ENCODE data around the gene ITGAE.
A peak's percentile ranks its signal among the peaks of the same experiment; 100 is the strongest.
"Not testable (repeated sequence)": the region's sequence is repeated elsewhere in the genome, so short reads cannot be mapped to it uniquely, and the experiment has no call there.

Gene ITGAE

DNA sequence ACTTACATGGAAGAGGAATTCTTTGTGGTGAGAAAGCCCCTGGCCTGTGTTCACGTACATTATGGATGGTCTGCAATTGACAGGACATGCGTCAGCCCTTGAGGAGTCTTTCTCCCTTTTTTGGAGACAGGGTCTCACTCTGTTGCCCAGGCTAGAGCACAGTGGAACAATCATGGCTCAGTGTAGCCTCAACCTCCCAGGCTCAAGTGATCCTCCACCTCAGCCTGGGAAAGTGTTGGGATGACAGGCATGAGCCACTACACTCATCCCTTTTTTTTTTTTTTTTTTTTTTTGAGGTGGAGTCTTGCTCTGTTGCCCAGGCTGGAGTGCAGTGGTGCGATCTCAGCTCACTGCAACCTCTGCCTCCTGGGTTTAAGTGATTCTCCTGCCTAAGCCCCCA is 72.9 kb downstream of the ITGAE start:
- DNase-seq, result not testable (repeated sequence)

DNA sequence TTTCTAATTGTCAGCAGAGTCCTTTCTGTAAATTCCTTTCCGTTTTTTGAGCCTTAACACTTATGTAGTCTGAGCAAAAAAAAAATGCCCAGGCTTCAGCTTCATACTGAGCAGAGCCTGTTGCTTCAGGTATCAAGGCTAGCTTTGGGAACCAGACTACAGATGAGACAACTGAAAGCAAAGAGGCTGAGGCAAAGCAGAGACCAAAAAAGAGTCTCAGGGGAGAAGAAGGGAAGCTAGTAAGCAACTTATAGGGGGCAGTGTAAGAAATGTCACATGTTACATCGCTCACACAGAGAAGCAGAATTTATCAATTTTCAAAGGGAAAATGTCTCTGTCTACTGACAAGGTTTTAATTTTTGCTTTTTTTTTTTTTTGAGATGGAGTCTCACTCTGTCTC is 73.9 kb downstream of the ITGAE start:
- no peak for DNase-seq

DNA sequence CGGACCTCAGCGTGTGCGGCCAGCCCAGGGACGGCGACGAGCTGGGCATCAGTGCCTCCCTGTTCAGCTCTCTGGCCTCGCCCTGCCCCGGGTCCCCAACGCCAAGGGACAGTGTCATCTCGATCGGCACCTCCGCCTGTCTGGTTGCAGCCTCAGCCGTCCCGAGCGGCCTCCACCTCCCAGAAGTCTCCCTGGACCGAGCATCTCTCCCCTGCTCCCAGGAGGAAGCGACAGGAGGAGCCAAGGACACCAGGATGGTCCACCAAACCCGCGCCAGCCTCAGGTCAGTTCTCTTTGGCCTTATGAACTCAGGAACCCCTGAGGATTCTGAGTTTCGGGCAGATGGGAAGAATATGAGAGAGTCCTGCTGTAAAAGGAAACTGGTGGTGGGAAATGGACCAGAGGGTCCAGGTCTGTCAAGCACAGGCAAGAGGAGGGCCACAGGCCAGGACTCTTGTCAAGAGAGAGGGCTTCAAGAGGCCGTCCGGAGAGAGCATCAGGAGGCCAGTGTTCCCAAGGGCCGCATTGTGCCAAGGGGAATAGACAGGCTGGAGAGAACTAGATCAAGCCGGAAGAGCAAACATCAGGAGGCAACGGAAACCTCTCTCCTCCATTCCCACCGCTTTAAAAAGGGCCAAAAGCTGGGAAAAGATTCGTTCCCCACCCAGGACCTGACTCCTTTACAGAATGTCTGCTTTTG is 76.5 kb downstream of the ITGAE start:
- no peak for DNase-seq

DNA sequence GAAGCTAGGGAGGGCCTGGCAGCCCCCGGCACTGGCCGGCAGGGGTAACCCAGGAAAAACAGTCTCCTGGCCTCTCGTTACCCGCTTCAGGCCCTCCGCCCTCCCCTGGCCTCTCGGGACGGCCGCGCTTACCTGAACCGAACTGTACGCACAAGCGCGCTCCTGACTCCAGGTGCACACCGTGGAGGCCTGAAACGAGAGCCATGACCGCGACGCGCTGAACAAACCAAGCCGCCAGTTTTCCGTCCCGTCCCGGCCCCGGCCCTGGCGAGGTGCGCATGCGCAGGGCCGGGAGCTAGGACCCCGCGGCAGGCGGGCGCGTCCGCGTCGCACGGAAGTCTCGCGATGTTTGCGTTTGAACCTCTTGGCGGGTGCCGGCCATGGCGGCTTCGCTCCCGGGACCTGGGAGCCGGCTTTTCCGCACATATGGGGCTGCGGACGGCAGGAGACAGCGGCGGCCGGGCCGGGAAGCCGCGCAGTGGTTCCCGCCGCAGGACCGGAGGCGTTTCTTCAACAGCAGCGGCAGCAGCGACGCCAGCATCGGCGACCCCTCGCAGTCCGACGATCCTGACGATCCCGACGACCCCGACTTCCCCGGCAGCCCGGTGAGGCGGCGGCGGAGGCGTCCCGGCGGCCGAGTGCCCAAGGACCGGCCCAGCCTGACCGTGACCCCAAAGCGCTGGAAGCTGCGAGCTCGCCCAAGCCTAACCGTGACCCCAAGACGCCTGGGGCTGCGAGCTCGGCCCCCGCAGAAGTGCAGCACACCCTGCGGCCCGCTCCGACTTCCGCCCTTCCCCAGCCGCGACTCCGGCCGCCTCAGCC is 77.2 kb downstream of the ITGAE start, which contains the start of gene HASPIN:
HASPIN (plus strand) TSS at position 348 of the 822 bp plus-strand sequence; CDS start at position 381, 33 bp downstream.
- peak; percentile 84 for DNase-seq

DNA sequence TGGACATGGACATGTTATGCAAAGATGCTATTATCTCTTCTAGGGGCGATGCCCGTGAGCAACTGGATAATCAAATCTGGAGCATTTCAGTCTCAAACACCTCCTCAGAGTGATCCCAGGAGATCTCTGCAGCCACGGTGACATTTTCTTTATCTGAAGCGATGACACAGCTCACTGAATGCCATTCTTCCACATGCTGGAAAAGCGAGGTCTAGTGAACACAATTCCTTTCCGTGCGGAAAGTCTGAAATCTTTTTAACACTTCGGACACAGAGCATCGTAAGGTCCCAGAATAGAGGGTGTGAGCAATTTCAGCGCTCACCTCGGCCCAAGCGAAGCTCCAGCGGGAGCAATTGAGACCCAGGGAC is 77.8 kb downstream of the ITGAE start:
- no peak for DNase-seq

DNA sequence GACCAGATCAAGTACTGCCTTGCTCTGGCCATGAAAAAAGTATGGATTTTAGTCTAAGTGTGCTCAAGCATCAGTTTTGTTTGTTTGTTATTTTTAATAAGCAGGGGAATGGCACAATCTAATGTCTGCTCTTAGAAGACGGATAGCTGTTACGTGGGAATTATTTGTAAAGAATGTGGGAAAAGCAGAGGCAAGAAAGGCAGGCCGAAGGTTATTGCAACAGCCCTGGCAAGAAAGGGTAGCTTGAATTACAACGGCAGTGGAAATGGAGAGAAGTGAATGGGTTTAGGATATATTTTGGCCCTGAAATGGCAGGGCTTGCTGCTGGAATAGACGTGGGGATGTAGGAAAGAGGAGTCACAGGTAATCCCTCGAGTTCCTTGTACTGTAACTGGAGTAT is 78.3 kb downstream of the ITGAE start:
- DNase-seq, result no peak

DNA sequence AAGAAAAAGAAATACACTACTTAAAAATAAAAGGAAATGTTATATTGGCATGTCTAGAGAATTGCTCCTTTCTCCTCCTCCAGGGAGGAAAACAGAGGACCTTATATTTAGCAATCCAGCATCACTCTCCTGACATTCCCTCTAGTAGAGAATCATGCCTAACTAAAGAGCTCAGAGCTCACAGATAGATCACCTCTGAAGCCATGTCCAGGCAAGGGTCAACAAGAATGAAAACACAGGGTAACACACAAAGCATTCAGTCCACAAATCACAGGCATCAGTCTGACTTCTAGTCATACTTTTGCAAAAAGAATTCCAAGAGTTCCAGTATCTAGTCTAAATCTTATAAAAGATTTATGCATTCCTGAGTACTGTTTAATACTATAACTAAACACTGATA is 81.7 kb downstream of the ITGAE start:
- no peak for DNase-seq

DNA sequence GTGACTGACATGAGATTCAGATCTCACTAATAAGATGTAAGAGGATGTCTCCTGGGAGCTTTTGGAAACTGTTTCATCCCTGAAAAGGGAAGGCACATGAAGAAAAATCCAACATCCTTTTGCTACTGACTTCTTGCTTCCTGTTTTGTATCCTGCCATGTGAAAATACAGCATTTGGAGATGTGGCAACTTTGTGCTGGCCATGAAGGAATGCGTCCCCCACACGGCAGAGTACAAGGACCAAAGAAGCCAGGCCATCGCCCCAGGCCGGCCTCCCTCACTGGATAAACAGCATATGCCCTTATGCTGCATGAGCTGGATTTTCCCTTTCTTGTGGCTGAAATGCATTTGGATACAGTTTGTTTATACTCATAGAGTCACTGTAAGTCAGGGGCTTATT is 82.8 kb downstream of the ITGAE start:
- DNase-seq, result no peak

DNA sequence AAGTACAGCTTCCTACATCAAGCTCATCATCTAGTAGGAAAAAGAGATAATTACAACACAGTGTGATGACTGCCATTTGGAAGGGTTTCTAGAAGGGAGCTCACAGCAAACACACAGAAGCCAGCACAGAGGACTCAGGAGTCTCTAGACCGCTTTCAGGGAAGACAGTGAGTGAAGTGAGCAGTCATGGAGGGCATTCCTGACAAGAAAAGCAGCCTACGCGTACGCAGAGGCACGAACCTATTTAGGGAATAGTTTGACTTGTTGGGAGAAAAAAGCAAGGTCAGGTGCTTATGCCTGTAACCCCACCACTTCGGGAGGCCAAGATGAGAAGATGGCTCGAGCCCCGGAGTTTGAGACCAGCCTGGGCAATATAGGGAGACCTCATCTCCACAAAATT is 85.7 kb downstream of the ITGAE start:
- no peak for DNase-seq

DNA sequence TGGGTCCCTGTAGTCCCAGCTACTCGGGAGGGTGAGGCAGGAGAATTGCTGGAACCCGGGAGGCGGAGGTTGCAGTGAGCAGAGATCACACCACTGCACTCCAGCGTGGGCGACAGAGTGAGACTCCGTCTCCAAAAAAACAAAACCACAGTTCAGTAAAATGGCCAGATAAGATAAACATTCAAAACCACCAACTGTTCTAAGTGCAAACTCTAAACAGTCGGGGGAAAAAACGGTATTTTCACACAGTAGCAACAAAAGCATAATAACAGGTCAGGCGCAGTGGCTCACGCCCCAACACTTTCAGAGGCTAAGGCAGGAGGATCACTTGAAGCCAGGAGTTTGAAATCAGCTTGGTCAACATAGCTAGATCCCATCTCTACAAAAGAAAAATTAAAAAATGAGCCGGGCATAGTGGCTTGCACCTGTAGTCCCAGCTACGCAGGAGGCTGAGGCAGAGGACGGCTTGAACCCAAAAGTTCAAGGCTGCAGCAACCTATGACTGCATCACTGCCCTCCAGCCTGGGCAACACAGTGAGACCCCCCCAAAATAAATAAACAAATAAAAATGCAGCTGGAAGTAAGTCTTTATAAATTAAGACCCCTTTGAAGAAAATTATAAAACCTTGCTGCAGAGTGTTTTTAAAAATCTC is 88.1 kb downstream of the ITGAE start:
- no peak for DNase-seq

DNA sequence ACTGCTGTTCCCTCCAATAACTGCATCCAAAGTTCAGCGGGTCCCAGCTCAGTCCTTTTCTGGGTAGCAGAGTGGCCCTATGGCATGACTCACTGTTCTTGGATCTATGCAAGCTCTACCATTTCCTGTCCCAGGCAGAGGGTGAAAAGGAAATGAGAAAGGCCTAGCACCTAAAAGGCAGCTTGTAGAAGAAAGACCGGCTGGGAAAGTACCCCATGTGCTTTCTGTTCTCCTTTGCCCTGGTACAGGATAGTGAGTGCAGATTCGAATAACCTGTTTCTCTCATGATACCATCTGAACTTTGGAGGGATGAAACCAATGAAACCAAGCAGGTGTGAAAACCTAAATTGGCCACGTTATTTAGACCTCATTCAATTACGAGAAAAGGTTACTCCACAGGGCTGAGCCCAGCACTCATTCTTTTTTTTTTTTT is 90.0 kb downstream of the ITGAE start:
- DNase-seq, result peak; percentile 51

DNA sequence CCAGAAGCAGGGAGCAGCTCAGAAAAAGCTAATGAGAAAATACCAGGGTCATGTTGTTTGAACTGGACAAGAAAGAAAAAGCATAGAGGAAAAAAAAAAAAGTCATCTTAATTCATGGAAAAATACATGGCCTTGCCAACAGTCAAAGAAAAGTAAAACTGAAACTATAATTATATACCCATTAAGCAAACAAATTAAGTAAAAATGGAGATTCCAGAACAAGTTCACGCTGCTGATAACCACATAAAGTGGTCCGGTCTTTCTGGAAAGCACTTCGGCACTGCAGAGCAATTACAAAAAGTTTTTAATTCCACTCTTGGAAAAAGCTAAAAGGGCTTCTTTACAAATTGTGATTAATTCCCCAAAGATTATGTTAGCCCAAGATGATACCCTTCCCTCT is 92.6 kb downstream of the ITGAE start:
- DNase-seq, result no peak

DNA sequence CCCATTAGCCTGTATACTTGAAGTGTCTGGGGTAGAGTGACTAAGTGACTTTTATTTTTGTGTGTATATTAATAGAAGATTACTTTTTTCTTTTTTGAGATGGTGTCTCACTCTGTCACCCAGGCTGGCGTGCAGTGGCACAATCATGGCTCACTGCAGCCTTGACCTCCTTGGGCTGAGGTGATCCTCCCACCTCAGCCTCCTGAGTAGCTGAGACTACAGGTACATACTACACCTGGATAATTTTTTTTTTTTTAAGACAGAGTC is 95.3 kb downstream of the ITGAE start:
- DNase-seq, result not testable (repeated sequence)

DNA sequence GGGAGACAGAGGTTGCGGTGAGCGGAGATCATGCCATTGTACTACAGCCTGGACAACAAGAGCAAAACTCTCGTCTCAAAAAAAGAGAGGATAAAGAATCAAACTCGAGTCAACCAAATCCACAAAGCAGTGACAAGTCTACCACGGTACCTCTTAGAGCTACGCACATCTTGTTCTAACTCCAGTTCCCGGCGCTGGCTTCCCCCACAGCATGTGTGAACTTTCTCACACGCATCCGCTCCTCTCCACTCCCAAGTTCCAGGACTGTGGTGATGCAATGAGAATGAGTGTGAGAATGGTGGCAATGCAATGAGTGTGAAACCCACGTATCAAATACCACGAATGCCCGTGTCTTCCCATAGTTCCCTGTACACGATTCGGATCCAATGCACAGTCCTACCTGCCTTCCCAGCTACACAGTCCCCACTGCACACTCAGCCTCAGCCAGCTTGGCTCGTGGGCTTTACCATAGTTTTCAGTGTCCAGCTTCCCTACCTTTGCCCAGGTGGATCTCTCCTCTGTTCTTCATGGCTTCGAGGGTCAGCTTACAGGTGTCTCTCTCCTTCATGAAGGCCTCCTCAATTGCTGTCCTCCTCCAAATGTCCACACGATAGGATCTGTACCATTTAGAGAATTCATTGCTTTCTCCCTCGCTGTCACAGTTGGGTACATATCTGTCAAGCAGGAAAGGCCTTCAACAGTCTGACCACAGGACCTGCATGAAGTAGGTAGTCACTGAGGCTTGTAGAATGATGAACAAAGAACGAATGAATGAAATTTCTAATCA is 95.9 kb downstream of the ITGAE start:
- no peak for DNase-seq

DNA sequence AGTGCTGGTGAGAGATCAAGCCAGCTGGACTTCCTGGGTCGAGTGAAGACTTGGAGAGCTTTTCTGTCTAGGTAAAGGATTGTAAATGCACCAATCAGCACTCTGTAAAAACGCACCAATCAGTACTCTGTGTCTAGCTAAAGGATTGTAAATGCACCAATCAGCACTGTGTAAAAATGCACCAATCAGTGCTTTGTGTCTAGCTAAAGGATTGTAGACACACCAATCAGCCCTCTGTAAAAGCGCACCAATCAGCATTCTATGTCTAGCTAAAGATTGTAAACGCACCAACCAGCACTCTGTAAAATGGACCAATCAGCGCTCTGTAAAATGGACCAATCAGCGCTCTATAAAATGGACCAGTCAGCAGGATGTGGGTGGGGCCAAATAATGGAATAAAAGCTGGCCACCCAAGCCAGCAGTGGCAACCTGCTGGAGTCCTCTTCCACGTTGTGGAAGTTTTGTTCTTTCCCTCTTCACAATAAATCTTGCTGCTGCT is 98.9 kb downstream of the ITGAE start:
- DNase-seq, result not testable (repeated sequence)

DNA sequence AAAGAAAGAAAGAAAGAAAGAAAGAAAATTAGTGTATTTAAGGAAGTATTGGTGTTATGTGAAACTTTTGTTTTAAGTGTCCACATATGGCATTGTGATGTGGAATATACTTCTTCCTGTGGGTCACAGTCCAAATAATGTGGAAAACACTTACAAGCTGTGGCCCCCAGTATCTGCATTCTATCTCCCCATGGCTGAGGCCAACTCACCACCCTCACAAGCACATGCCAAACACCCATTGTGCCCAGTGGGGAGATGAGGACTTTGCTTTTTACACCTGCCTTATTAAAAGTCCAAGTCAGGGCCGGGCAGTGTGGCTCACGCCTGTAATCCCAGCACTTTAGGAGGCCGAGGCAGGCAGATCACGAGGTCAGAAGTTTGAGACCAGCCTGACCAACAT is 101.0 kb downstream of the ITGAE start:
- DNase-seq, result no peak

DNA sequence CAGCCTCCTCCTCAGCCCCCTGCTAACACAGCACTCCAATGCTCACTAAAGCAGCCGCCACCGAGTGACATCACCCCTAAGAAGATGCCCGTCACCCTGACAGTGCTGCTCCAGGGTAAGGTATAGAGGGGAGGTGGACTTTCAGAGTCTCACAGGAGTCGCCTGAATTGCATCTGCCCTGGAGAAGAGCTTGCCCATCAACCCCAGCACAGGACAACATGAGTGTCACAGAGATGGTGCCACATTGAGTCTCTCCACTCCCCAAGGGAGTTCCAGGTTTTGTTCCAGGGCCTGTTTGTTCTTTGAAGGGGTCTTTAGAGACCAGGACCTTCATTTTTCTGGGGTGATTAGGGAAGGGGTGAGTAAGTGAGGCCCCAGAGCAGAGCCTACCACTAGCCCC is 102.8 kb downstream of the ITGAE start:
- DNase-seq, result no peak

DNA sequence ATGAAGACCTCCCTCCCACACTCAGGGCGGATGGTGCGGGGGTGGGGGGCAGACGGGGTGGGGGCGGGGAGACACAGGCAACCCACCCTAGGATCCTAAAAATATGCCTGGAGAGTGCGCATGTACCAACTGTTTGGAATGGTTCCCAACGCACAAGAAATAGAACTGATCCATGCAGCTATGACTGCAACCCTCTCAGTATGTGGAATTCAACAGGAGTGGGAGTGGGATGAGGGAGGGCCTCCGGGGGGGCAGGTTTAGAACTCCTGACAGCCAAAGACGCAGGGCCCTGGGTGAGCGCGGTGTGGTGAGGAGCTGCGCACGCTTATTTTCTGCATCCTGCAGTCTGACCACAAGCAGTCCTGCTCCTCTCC is 103.9 kb downstream of the ITGAE start:
- DNase-seq, result no peak

DNA sequence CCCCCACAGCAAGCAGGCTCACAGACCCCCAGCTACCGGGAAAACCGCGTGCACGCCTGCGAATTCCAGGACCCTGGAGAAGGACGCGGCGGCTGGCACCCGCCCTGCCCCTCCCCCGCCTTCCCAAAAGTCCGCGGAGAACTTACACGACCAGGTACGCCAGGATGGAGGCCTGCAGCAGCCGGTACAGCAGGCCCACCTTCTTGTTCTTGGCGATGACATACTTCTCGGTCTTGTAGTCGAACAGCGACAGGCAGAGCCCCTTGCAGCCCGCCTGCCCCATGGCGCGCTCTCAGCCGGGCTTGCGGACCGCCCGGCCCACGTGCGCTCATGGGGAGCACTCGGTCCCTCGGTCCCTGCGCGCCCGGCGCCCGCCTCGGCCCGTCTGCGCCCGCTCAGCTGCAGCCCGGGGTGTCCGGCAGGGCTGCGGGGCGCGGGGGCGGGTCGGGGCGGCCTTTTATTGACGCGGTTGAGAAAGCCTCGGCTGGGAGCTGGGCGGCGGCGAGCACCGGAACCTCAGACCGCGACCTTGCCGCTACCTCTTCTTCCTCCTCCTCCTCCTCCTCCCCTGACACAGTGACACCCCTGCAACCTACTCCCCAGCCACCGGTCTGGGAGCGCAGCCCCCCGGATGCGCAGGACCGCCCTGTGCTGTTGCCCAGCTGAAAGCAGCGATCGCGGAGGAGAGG is 105.1 kb downstream of the ITGAE start, which contains the start of gene P2RX5:
P2RX5 (minus strand) TSS at position 433 of the 689 bp plus-strand sequence; CDS start at position 283, 150 bp downstream.
- no peak for DNase-seq

DNA sequence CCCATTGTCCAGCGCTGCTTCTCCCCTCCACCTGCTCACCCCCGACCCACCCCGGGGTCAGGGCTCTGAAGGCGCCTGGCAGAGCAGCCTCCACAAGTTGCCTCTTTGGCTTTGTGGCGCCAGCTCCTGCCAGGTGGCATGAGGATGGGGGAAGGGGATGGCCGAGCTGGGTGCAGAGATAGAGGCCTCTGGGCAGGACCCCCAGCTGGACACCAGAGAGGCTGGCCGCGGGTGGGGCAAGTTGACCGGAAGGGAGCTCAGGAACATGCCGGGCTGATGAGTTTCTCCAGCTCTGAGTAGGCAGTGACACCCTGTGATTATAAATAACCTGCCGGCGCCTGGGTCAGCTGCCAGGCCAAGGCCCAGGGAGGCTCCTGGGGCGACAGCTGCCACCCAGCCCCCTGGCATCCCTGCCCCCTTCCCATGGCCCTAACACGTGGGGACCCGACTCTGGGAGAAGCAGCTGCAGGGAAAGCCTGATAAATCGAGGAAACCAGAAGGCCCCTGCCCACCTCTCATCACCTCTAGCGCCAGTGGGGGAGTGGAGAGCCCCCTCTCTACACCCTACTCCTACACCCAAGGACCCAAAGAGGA is 105.8 kb downstream of the ITGAE start:
- DNase-seq, result no peak

DNA sequence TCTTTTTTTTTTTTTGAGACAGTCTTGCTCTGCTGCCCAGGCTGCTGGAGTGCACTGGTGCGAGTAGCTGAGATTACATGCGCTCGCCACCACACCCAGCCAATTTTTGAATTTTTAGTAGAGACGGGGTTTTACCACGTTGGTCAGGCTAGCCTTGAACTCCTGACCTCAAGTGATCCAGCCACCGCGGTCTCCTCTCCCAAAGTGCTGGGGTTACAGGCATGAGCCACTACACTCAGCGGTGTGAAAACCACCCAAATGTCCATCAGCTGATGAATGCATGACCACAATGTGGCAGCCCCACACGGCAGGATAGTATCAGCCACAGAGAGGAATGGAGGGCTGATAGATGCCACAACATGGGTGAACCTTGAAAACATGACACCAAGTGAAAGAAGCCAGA is 107.2 kb downstream of the ITGAE start:
- no peak for DNase-seq

DNA sequence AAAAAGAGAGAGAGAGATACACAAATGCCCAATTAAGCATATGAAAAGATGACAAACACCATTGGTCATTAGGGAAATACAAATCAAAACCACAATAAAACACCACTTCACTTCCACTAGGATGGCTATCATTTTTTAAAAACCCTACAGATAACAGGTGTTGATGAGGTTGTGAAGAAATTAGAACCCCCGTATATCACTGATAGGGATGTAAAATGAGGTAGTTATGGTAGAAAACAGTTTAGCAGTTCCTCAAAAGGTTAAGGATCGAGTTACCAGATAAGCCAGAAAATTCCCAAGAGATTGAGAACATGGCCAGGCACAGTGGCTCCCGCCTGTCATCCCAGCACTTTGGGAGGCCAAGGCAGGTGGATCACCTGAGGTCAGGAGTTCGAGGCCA is 107.8 kb downstream of the ITGAE start:
- no peak for DNase-seq

Measured in NCI-H226 (cell line).